HG03520 (cell line): Measurements from ENCODE around the gene FNIP2.
A peak's percentile ranks its signal among the peaks of the same experiment; 100 is the strongest.
"Not testable (repeated sequence)": the region's sequence is repeated elsewhere in the genome, so short reads cannot be mapped to it uniquely, and the experiment has no call there.

Experiments used
- ATAC-seq: cut with Tn5 transposase; IDR thresholded peaks from one replicate; pipeline ENCODE4 v1.9.1; 2021; ENCODE audit warnings: mild to moderate bottlenecking, moderate library complexity; ENCODE audit not compliant: unreplicated experiment

FNIP2 gene

GRCh38 chr4:158768555-158769174 lies at the start of gene FNIP2:
Gene FNIP2 (plus strand): TSS chr4:158769026. CDS start chr4:158769213, 187 bp downstream.
- peak; percentile 70 for ATAC-seq

DNA sequence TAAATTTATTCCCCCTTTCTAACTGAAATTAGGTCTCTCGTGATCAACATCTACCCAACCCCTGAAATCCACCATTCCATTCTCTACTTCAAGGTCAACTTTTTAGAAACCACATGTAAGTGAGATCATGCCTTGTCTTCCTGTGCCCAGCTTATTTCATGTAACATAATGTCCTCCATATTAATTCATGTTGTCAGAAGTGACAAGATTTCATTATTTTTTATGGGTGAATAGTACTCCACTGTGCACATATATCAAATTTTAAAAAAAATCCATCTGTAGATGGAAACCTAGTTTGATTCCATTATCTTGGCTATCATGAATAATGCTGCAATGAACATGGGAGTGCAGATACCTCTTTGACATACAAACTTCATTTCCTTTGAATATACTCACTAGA lies 47.1 kb upstream of the FNIP2 start:
- ATAC-seq: no peak

- peak; percentile 9 for ATAC-seq
These were observed 46.4 kb upstream of the FNIP2 start for GRCh38 chr4:158722291-158722916.

DNA sequence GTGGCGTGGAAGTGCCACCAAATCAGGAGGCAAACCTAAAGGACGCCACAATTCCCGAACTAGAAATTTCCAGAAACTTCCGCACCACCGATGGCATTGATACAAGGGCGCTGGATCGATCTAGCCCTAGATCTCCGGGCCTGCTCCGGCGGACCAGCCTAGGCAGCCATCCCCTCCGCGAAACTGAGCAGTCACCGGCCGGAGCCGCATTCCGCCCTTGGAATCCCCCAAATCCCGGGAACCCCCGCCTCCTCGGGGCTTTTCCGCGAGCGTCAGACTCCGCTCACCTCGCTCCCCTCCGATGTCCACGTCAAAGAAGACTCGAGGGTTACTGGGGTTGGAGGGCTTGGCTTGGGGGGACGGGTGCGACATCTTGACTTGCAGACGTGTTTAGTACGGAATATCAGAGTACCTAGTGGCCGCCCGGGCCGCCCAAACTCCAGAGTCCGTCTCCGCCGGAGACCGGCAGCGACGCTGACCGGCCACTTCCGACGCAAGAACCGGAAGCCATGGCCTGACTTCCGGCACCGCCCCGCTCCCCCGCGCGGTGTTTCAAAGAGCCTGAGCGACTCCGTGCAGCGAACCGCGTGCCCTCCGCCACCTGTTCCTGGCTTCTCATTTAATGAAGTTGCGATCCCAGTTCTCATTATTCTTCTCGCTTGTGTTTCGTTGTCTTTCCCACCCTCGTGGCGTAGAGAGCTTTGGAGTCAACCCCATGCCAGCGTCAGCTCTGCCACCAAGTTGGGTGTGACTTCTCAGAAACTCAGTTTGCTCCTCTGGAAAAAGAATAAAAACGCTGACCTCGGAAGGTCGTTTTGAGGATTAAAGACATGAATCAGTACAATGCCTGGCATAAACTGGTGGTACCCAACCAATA lies 45.7 kb upstream of the FNIP2 start, which contains the start of gene PPID:
Gene PPID, minus strand, starts transcription at position 480 of the 877 bp plus-strand sequence. Its CDS starts 108 bp downstream, at position 372.
- peak; percentile 95 for ATAC-seq

GRCh38 chr4:158724637-158725036 lies 44.2 kb upstream of the FNIP2 start:
- no peak for ATAC-seq

DNA sequence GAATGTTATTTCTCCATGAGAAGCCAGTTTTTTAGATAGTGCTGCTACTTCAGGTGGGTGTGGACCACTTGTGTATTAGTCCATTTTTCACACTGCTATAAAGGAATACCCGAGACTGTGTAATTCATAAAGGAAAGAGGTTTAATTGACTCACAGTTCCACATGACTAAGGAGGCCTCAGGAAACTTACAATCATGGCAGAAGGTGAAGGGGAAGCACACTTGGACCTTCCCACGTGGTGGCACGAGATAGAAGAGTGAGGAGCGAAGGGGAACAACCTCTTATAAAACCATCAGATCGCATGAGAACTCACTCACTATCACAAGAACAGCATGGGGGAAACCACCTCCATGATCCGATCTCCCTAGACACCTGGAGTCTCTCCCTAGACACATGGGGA lies 42.2 kb upstream of the FNIP2 start:
- ATAC-seq: no peak

- no peak for ATAC-seq
These were observed 40.6 kb upstream of the FNIP2 start for GRCh38 chr4:158728236-158728635.

DNA sequence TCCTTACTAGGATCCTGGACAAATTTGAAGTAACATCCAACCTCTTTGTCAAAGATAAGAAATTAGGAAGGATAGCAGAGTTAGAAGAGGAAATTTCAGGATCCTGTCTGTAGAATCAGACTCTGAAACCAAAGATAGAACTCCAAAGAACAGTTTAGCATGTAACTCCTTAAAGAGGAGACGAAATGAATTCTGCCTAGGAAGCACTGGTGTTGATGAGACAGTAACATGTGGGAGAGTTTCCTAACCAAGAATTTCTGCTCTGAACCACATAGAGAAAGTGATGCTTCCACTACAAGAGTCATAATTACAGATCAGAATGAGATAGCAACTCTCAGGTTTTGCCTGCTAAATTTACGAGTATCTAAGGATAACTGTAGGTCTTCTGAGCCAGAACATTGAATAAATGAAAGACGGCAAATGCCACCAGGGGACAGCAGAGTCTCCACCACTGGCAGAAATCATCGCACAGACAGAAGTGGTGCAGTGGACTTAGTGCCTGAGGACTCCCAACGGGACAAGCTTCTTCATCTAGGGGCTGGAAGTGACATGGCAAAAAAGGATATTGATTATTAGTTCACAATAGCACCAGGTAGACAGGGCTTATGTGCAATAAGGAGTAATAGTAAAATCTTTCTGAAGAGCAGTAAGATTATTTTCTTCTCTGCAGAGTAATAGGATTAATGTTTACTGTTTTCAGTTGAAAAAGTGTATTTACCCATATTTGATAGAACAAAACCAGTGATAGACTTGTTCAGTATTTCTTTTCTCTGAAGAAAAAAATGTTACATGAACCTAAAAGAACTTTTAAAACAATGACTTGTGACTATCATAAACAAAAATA lies 38.9 kb upstream of the FNIP2 start:
- peak; percentile 92 for ATAC-seq

DNA sequence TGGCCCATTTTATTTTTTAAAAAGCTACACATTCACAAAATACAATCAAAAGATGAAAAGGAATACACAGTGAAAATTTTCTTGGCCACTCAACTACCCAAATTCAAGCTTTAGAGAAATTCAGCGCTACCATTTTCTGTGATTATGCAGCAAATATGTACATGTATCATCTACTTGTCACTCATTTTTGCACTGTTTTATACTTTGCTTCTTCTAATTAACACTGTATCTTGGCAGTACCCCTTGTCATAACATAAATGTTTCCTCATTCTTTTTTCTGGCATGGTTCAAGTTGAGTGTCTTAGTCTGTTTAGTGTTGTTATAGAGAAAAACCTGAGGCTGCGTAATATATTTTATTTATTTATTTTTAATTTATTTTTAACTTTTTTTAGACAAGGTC lies 30.0 kb upstream of the FNIP2 start:
- no peak for ATAC-seq

DNA sequence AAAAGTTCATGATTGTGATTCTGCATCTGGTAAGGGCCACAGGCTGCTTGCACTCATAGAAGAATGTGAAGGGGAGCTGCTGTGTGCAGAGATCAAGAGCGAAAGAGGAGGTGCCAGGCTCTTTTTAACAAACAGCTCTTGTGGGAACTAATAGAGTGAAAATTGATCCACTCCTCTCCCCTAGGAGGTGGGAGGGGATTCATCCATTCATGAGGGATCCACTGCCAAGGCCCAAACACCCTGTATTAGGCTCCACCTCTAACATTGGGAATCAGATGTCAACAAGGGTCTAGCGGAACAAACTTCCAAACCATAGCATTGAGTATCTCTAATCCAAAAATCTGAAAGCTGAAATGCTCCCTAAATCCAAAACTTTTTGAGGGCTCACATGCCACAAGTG lies 29.2 kb upstream of the FNIP2 start:
- ATAC-seq: no peak

DNA sequence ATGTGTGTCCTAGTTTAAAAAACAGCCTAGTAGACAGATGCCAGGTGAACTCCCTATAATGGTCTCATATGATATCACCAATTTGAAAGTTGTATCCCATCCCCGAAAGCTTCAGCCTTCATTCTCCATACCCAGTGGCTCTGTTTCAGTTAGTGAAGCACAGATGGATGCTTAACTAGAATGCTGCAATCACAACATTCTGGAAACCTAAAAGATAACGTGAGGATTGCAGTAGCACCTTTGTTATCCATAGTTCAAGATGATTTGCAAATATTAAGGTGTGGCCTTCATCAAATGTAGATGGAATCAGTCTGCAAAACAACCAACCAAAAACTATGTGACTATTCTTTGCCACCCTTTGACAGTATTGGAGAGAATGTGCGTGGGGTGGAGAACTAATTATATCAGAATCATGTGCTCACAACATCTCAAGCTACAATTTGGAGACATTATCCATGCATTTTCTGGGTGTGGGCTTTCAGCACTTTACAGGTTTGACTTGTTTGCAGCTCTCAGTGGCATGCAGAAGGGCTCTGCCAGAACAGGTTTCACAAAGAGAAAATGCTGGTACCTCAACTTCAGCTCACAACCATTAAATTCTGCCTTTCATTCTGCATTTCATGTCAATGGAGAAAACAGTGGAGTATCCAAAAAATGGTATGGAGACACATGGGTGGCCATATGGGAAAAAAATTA lies 27.4 kb upstream of the FNIP2 start:
- ATAC-seq: no peak

GRCh38 chr4:158746537-158746936 lies 22.3 kb upstream of the FNIP2 start:
- not testable (repeated sequence) for ATAC-seq

- no peak for ATAC-seq
These were observed 18.4 kb upstream of the FNIP2 start for GRCh38 chr4:158750379-158750778.

DNA sequence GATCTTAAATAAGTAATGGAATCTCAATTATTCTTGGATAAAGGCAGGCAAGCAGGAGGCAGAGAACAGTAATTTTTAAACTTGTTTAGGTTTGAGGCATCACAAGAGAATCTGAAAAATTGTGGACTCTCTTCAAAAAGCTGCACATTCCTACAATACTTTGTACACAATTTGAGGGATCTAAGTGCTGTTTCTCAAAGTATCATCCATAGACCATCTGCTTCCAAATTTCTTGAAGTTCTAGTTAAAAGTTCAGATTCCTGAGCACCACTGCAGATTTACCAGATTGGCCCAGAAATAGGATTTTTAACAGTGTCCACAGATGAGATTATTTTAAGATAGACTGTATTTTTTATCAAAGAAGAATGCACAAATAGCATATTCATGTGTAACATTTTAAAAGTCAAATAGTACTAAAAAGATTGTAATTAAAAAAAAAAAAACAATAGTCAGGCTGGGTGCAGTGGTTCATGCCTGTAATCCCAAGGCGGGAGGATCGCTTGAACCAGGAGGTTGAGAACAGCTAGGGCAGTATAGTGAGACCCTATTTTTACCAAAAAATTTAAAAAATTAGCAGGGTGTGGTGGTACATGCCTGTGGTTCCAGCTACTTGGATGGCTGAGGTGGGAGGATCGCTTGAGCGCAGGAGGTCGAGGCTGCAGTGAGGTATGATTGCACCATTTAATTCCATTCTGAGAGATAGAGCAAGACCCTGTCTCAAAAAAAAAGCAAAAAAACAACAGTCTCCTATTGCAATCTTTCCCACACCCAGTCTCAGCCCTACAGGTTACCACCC lies 14.2 kb upstream of the FNIP2 start:
- no peak for ATAC-seq

GRCh38 chr4:158755819-158756218 lies 13.0 kb upstream of the FNIP2 start:
- ATAC-seq: not testable (repeated sequence)

GRCh38 chr4:158756588-158756987 lies 12.2 kb upstream of the FNIP2 start:
- no peak for ATAC-seq

DNA sequence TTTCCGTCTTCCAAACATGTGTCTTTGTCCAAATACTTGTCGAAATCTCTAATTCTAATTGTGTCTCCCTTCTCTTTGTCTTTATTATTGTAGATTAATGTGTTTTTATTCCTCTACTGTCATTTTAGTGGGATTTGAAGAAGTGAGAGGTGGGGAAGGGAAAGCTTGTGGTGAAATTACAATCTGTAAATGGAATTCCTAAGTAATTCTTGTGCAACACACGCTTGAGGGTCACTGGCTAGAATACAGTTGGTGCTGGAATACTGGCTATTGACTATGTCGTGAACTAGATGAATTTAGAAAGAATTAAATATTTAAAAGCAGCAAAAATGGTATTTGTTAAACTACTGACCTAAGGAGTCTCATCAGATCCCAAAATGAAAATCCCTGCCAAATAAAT lies 10.7 kb upstream of the FNIP2 start:
- ATAC-seq: no peak

DNA sequence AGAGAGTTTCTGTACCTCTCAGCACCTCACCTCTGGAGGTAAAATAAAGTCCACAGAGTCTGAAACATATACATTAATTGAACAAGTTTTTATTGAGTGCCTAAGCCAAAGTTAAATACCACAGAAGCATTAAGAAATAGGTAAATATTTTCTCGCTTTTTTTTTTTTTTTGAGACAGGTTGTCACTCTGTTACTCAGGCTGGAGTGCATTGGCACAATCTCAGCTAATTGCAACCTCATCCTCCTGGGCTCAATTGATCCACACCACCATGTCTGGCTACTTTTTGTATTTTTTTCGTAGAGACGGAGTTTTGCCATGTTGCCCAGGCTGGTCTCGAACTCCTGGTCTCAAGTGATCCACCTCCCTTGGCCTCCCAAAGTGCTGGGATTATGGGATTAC lies 10.1 kb upstream of the FNIP2 start:
- ATAC-seq: no peak

DNA sequence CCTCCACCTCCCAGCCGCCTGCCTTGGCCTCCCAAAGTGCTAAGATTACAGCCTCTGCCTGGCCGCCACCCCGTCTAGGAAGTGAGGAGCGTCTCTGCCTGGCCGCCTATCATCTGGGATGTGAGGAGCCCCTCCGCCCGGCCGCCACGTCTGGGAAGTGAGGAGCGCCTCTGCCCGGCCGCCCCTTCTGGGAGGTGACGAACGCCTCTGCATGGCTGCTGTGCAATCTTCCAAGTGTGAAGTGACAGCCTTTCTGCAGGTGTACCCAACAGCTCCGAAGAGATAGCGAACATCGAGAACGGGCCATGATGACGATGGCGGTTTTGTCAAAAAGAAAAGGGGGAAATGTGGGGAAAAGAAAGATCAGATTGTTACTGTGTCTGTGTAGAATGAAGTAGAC lies 9.3 kb upstream of the FNIP2 start:
- not testable (repeated sequence) for ATAC-seq
